Prostate gland (tissue), 2 donors: ENCODE data around the gene CFAP53.

ENCODE experiments used
- POLR2A ChIP-seq: fragments of 450-650 bp; IDR thresholded peaks from one replicate; pipeline ENCODE4 v1.6.1; 2016; ENCODE audit warnings: antibody characterized with exemption, mild to moderate bottlenecking
- POLR2AphosphoS5 ChIP-seq: sonication (generic); formaldehyde crosslinking; IDR thresholded peaks from one replicate; pipeline ENCODE4 v1.6.1; 2017; ENCODE audit warnings: antibody characterized with exemption
- TF ChIP-seq, protein P1 (sequence below), 4 experiments: fragments of 200-600 bp in 2 of 4; fragments of 450-650 bp in 2 of 4; sonication (generic) in 2 of 4; IDR thresholded peaks; 1 replicate in 3 of 4; 2 replicates in 1 of 4; pipeline ENCODE4 v1.5.1; 2016 to 2019; ENCODE audit warnings: antibody characterized with exemption in 4 of 4, mild to moderate bottlenecking in 2 of 4, moderate library complexity in 2 of 4

DNA sequence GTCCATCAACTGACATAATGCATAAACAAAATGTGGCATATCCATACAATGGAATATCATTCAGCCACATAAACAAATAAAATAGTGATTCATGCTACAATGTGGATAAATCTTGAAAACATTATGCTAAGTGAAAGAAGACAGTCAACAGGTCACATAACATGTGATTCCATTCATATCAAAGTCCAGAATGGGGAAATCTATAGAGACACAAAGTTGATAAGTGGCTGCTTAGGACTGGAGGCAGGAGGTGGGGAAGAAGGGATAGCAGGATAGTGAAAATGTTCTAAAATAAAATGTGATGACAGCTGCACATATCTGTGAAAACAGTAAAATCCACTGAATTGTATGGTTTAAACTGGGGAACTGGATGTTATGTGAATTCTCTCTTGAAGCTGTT lies 18.7 kb downstream of the CFAP53 start:
- TF ChIP-seq, protein P1, sequence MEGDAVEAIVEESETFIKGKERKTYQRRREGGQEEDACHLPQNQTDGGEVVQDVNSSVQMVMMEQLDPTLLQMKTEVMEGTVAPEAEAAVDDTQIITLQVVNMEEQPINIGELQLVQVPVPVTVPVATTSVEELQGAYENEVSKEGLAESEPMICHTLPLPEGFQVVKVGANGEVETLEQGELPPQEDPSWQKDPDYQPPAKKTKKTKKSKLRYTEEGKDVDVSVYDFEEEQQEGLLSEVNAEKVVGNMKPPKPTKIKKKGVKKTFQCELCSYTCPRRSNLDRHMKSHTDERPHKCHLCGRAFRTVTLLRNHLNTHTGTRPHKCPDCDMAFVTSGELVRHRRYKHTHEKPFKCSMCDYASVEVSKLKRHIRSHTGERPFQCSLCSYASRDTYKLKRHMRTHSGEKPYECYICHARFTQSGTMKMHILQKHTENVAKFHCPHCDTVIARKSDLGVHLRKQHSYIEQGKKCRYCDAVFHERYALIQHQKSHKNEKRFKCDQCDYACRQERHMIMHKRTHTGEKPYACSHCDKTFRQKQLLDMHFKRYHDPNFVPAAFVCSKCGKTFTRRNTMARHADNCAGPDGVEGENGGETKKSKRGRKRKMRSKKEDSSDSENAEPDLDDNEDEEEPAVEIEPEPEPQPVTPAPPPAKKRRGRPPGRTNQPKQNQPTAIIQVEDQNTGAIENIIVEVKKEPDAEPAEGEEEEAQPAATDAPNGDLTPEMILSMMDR (IDR thresholded peaks at IDR 0.05) = no peak
- TF ChIP-seq POLR2AphosphoS5 (no peak), POLR2A (no peak)
